Lower lobe of right lung (tissue), 2 donors: ENCODE data around the gene AMN1. TPM values are rescaled to one million over a fixed set of nuclear protein-coding genes. Genes with fewer than 3 reads are reported as not detected.
A peak's percentile ranks its signal among the peaks of the same experiment; 100 is the strongest.

Experiments
- ATAC-seq, 2 donors: fragments of 200-7000 bp; cut with Tn5 transposase; one replicate each; pipeline ENCODE4 v1.9.1; 2020 to 2022; ENCODE audit warnings: mild to moderate bottlenecking in 2 of 2, moderate library complexity in 2 of 2
- DNase-seq: peaks from one replicate; pipeline ENCODE4 v3.0.0-alpha.2; 2020
- H3K27ac ChIP-seq: fragments of 200-600 bp; one replicate; pipeline ENCODE4 v1.8.0; 2022
- H3K27me3 ChIP-seq: fragments of 200-600 bp; one replicate; pipeline ENCODE4 v1.8.0; 2022; ENCODE audit warnings: low read depth
- H3K36me3 ChIP-seq: fragments of 200-600 bp; one replicate; pipeline ENCODE4 v1.8.0; 2022; ENCODE audit warnings: mild to moderate bottlenecking
- H3K4me1 ChIP-seq: fragments of 200-600 bp; one replicate; pipeline ENCODE4 v1.8.0; 2022
- H3K4me3 ChIP-seq: fragments of 200-600 bp; one replicate; pipeline ENCODE4 v1.8.0; 2022; ENCODE audit warnings: mild to moderate bottlenecking
- H3K9me3 ChIP-seq: fragments of 200-600 bp; one replicate; pipeline ENCODE4 v1.8.0; 2022
- CTCF ChIP-seq: fragments of 200-600 bp; IDR thresholded peaks from one replicate; pipeline ENCODE4 v1.8.0; 2022; ENCODE audit warnings: antibody characterized with exemption, mild to moderate bottlenecking
- intact Hi-C: fragments of 100-400 bp; cut with DNase I; formaldehyde crosslinking; loops from one replicate; pipeline ENCODE4 v1.11.0; 2022
- total RNA-seq: library from RNA; stranded (reverse); fragmentation: NEBNext Ultra II Directional; extraction: Animal tissue kit (Norgen Biotek cat#: 25700); gene quantifications from one replicate; pipeline ENCODE4 v1.2.1, GENCODE V29; 2021
- donor health status: DM: no; HTN: yes; CAD: no; lungs with severe emphysema.

Gene AMN1
- total RNA-seq, 1 donor from 2014 or later, result 7.7 TPM

DNA sequence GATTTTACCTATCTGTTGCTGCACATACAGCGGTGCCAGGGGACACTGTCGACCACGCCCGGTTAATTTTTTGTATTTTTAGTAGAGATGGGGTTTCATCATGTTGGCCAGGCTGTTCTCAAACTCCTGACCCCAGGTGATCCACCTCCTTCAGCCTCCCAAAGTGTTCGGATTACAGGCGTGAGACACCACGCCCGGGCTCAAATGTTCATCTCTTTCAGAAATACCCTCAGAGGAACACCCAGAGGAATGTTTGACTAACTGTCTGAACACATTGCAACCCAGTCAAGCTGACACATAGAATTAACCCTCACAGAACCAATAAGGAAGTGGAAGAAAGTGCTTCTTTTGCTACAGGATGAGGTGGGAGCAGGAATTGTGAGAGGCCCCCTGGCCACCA, 84.3 kb downstream of the AMN1 start:
- no peak for DNase-seq

DNA sequence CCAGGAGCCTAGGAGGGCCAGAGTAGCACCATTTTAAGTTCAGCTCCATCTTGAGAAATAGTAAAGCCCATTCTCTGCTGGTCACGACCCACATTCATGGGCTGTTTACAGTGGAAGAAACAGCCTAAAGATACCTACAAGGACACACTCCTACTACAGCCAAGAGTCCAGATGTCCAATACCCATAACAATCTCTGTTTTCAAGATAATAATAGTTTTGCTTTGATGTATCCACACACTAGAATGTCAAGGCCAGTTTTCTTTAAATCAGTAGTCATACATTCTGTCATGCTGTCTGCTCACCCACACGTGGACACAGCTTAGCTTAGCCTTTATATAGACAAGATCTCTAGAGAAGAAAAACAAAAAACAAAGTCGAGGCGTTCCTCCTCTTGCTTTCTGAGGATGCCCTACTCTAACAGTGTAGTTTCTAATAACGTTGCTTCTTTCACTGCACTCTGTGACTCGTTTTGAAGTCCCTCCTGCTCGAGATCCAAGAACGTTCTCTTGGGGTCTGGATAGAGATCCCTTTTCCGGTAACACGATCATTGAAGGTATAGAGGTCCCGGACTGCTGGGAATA, 87.2 kb downstream of the AMN1 start:
- ATAC-seq (no peak), DNase-seq (no peak)
- no peak for TF ChIP-seq CTCF
- H3K4me1 ChIP-seq, result peaks cover 6% of the 10 kb centered on the region
- no peaks in the 10 kb centered on the region for H3K9me3 ChIP-seq
- intact Hi-C loops, result loop anchor here (5.0 kb wide), 1 partner anchor 239 kb away; no protein-coding TSS in a partner anchor
- no peaks in the 10 kb centered on the region for H3K27me3 ChIP-seq
- no peak overlapping the region for H3K4me3 ChIP-seq
- no peak overlapping the region for H3K27ac ChIP-seq
- no peaks in the 10 kb centered on the region for H3K36me3 ChIP-seq

More for the DNA sequence above, 84.3 kb downstream of the AMN1 start:
- intact Hi-C loops, result loop anchor here (5.0 kb wide), 1 partner anchor 242 kb away; no protein-coding TSS in a partner anchor
- H3K36me3 ChIP-seq, result no peaks in the 10 kb centered on the region
- H3K9me3 ChIP-seq, result no peaks in the 10 kb centered on the region
- no peaks in the 10 kb centered on the region for H3K27me3 ChIP-seq
- ATAC-seq, result no peak
- TF ChIP-seq CTCF, result no peak
- no peak overlapping the region for H3K27ac ChIP-seq
- H3K4me3 ChIP-seq, result no peak overlapping the region
- peaks cover 11% of the 10 kb centered on the region for H3K4me1 ChIP-seq

- no peaks in the 10 kb centered on the region for H3K36me3 ChIP-seq
- no peak overlapping the region for H3K27ac ChIP-seq
- DNase-seq (no peak), ATAC-seq (no peak)
- peaks cover 5% of the 10 kb centered on the region for H3K4me1 ChIP-seq
- H3K4me3 ChIP-seq, result no peak overlapping the region
- intact Hi-C loops, result no loop called here
- H3K9me3 ChIP-seq, result no peaks in the 10 kb centered on the region
- no peaks in the 10 kb centered on the region for H3K27me3 ChIP-seq
- no peak for TF ChIP-seq CTCF
Observed at GRCh38 chr12:31634620-31635019, 94.2 kb downstream of the AMN1 start.

GRCh38 chr12:31633464-31633863, 95.4 kb downstream of the AMN1 start:
- no peaks in the 10 kb centered on the region for H3K27me3 ChIP-seq
- H3K9me3 ChIP-seq, result no peaks in the 10 kb centered on the region
- H3K27ac ChIP-seq, result no peak overlapping the region
- DNase-seq (no peak), ATAC-seq (no peak)
- no peak overlapping the region for H3K4me3 ChIP-seq
- TF ChIP-seq CTCF, result no peak
- no peaks in the 10 kb centered on the region for H3K36me3 ChIP-seq
- H3K4me1 ChIP-seq, result peaks cover 5% of the 10 kb centered on the region
- intact Hi-C loops, result no loop called here

DNA sequence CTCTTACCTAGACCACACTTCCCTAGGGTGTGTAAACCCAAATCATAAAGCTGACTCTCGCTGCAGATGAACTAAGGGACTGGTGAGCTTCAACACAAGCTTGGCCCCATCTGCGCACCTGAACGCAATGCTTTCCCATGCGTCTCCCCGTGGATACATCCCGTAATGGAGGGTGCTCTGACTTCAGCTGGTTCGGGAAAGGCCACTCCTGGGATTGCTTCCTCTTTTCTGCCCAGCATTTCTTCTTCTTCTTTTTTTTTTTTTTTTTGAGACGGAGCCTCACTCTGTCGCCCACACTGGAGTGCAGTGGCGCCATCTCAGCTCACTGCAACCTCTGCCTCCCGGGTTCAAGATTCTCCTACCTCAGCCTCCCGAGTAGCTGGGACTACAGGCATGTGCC, 97.0 kb downstream of the AMN1 start:
- Histone ChIP-seq H3K27ac (no peak overlapping the region), H3K9me3 (no peaks in the 10 kb centered on the region), H3K4me1 (peaks cover 5% of the 10 kb centered on the region), H3K36me3 (no peaks in the 10 kb centered on the region), H3K4me3 (no peak overlapping the region), H3K27me3 (no peaks in the 10 kb centered on the region)
- intact Hi-C loops, result no loop called here
- DNase-seq, result no peak
- peak; percentile 23 to 48 for ATAC-seq
- no peak for TF ChIP-seq CTCF
